HCT116 (cell line): Measurements from ENCODE around the gene NTMT2.

Experiments used
- EZH2phosphoT487 ChIP-seq: fragments of 200-600 bp; IDR thresholded peaks from 2 replicates; pipeline ENCODE4 v1.6.1; 2018; ENCODE audit warnings: antibody characterized with exemption, borderline replicate concordance
- FOSL1 ChIP-seq: IDR thresholded peaks from 2 replicates; pipeline ENCODE4 v1.6.1; 2012; ENCODE audit warnings: low read depth
- POLR2A ChIP-seq: IDR thresholded peaks from 2 replicates; pipeline ENCODE4 v1.7.0; 2011; ENCODE audit warnings: borderline replicate concordance; ENCODE audit not compliant: insufficient read depth, insufficient read length; ENCODE audit errors: extremely low read depth
- POLR2AphosphoS5 ChIP-seq: IDR thresholded peaks from 2 replicates; pipeline ENCODE4 v1.6.1; 2011; ENCODE audit warnings: mild to moderate bottlenecking, low read depth, low read length, moderate library complexity
- TF ChIP-seq, protein P1 (sequence below): IDR thresholded peaks from 2 replicates; pipeline ENCODE4 v1.6.1; 2012; ENCODE audit warnings: low read depth
- TF ChIP-seq, protein P2 (sequence below), 3 experiments: fragments of 200-600 bp in 1 of 3; sonication (generic) in 1 of 3; IDR thresholded peaks in 2 of 3; conservative IDR thresholded peaks in 1 of 3; 2 replicates each; pipeline ENCODE4 v1.5.1; 2012 to 2017; ENCODE audit warnings: low read depth in 2 of 3, low read length in 2 of 3, antibody characterized with exemption in 1 of 3, borderline replicate concordance in 1 of 3, control low read depth in 1 of 3, mild to moderate bottlenecking in 1 of 3, mixed read lengths in 1 of 3, mixed run types in 1 of 3, moderate library complexity in 1 of 3; ENCODE audit not compliant: insufficient read depth in 1 of 3

DNA sequence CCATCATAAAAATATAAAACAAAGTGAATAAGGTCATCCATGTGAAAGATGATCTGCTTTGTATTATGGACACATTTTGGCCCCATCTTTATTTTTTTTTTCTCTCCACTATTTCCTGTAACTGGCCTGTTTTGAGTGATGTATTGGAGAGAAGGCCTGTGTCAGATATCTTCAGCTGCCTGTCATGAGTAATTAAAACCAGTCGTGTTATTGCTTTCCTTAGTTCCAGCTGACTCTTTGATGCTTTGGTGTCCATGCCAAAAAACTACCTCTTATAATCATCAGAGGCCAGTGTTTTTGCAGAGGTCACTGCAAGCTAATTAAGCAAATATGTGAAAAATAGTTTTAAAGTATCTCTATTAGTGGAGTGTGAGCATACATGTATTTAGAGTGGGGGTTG, 29.7 kb downstream of the NTMT2 start:
- TF ChIP-seq POLR2A (no peak), EZH2phosphoT487 (no peak), POLR2AphosphoS5 (no peak), FOSL1 (no peak)
- TF ChIP-seq, protein P1, sequence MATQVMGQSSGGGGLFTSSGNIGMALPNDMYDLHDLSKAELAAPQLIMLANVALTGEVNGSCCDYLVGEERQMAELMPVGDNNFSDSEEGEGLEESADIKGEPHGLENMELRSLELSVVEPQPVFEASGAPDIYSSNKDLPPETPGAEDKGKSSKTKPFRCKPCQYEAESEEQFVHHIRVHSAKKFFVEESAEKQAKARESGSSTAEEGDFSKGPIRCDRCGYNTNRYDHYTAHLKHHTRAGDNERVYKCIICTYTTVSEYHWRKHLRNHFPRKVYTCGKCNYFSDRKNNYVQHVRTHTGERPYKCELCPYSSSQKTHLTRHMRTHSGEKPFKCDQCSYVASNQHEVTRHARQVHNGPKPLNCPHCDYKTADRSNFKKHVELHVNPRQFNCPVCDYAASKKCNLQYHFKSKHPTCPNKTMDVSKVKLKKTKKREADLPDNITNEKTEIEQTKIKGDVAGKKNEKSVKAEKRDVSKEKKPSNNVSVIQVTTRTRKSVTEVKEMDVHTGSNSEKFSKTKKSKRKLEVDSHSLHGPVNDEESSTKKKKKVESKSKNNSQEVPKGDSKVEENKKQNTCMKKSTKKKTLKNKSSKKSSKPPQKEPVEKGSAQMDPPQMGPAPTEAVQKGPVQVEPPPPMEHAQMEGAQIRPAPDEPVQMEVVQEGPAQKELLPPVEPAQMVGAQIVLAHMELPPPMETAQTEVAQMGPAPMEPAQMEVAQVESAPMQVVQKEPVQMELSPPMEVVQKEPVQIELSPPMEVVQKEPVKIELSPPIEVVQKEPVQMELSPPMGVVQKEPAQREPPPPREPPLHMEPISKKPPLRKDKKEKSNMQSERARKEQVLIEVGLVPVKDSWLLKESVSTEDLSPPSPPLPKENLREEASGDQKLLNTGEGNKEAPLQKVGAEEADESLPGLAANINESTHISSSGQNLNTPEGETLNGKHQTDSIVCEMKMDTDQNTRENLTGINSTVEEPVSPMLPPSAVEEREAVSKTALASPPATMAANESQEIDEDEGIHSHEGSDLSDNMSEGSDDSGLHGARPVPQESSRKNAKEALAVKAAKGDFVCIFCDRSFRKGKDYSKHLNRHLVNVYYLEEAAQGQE, result no peak
- TF ChIP-seq, protein P2, sequence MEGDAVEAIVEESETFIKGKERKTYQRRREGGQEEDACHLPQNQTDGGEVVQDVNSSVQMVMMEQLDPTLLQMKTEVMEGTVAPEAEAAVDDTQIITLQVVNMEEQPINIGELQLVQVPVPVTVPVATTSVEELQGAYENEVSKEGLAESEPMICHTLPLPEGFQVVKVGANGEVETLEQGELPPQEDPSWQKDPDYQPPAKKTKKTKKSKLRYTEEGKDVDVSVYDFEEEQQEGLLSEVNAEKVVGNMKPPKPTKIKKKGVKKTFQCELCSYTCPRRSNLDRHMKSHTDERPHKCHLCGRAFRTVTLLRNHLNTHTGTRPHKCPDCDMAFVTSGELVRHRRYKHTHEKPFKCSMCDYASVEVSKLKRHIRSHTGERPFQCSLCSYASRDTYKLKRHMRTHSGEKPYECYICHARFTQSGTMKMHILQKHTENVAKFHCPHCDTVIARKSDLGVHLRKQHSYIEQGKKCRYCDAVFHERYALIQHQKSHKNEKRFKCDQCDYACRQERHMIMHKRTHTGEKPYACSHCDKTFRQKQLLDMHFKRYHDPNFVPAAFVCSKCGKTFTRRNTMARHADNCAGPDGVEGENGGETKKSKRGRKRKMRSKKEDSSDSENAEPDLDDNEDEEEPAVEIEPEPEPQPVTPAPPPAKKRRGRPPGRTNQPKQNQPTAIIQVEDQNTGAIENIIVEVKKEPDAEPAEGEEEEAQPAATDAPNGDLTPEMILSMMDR (IDR thresholded peaks at IDR 0.05 in 2 of 3, conservative IDR thresholded peaks at IDR 0.05 in 1 of 3; ENCODE audit: borderline replicate concordance in 1 of 3, insufficient read depth in 1 of 3, low read depth in 2 of 3, low read length in 2 of 3), result no peak
